HCT116 (cell line): ENCODE measurements around the gene ANKRD13D. TPM values are rescaled to one million over a fixed set of nuclear protein-coding genes. Genes with fewer than 3 reads are reported as not detected.

ENCODE experiments used
- ATAC-seq: fragments of 200-7000 bp; cut with Tn5 transposase; 2 replicates; pipeline ENCODE4 v1.9.1; 2020; ENCODE audit warnings: mild to moderate bottlenecking, moderate library complexity
- BruUV-seq: library from RNA; stranded (reverse); fragments of 400-500 nt; replicated peaks from 2 replicates; lab custom pipeline; 2021; lab: Mats Ljungman, UMichigan
- CTCF ChIA-PET: fragments of 300-600 bp; sonication (Branson Sonifier 250); formaldehyde crosslinking; loops from one replicate; lab custom pipeline; 2021; ENCODE audit warnings: antibody characterized with exemption; lab: Charles Lee
- POLR2A ChIA-PET: fragments of 300-600, 350-600 bp; sonication (Branson Sonifier 250); formaldehyde crosslinking; loops from one replicate; lab custom pipeline; 2021; ENCODE audit warnings: antibody characterized with exemption; lab: Charles Lee
- RAD21 ChIA-PET, 2 experiments: fragments of 300-600 bp; sonication (Branson Sonifier 250); formaldehyde crosslinking; loops; one replicate each; lab custom pipeline; 2023; ENCODE audit warnings: low total read pairs in 2 of 2; ENCODE audit not compliant: uncharacterized antibody in 2 of 2, unreplicated experiment in 2 of 2, low non-redundant PET in 1 of 2; lab: Charles Lee
- DNase-seq: peaks from one replicate; pipeline ENCODE4 v3.0.0-alpha.2; 2010; ENCODE audit warnings: low read depth, low spot score
- H2AFZ ChIP-seq: fragments of 200-600 bp; shearing (Covaris generic), sonication (generic); 2 replicates; pipeline ENCODE4 v1.6.1; 2017; ENCODE audit warnings: low read depth, mixed run types, mixed read lengths, antibody characterized with exemption, low read length; ENCODE audit not compliant: poor library complexity, severe bottlenecking
- H3K27ac ChIP-seq: 2 replicates; pipeline ENCODE4 v1.5.1; 2012; ENCODE audit warnings: low read depth, low read length
- H3K27me3 ChIP-seq: fragments of 200-600 bp; sonication (generic); 2 replicates; pipeline ENCODE4 v1.6.1; 2016; ENCODE audit warnings: mixed run types, low read length, mixed read lengths; ENCODE audit not compliant: insufficient read depth
- H3K36me3 ChIP-seq, 2 experiments: fragments of 200-500 bp in 1 of 2; fragments of 200-600 bp in 1 of 2; sonication (Bioruptor generic) in 1 of 2; sonication (generic) in 1 of 2; 2 replicates each; pipeline versions ENCODE4 v1.5.1 to v1.6.1; 2014 to 2016; ENCODE audit warnings: low read length in 2 of 2, inconsistent platforms in 1 of 2, mixed read lengths in 1 of 2, mixed run types in 1 of 2; ENCODE audit not compliant: insufficient read depth in 2 of 2, control insufficient read depth in 1 of 2
- H3K4me1 ChIP-seq, 2 experiments: fragments of 200-600 bp in 1 of 2; sonication (generic) in 1 of 2; 2 replicates each; pipeline versions ENCODE4 v1.5.1 to v1.6.1; 2012 to 2017; ENCODE audit warnings: low read length in 2 of 2, inconsistent platforms in 1 of 2, mild to moderate bottlenecking in 1 of 2, mixed read lengths in 1 of 2, mixed run types in 1 of 2, moderate library complexity in 1 of 2; ENCODE audit not compliant: insufficient read depth in 2 of 2, control insufficient read depth in 1 of 2
- H3K4me2 ChIP-seq: fragments of 200-600 bp; sonication (generic); 2 replicates; pipeline ENCODE4 v1.6.1; 2017; ENCODE audit warnings: mixed run types, low read length, mixed read lengths
- H3K4me3 ChIP-seq, 2 experiments: fragments of 200-600 bp in 1 of 2; sonication (generic) in 1 of 2; replicated peaks in 1 of 2; 2 replicates each; pipeline ENCODE4 v1.5.1; 2011 to 2016; ENCODE audit warnings: low read length in 2 of 2, control low read depth in 1 of 2, low read depth in 1 of 2, mild to moderate bottlenecking in 1 of 2, mixed read lengths in 1 of 2, mixed run types in 1 of 2
- H3K79me2 ChIP-seq: fragments of 200-600 bp; sonication (generic); 2 replicates; pipeline ENCODE4 v1.6.1; 2017; ENCODE audit warnings: mild to moderate bottlenecking, mixed run types, low read length, moderate library complexity, mixed read lengths; ENCODE audit not compliant: insufficient read depth
- H3K9ac ChIP-seq: fragments of 200-600 bp; sonication (generic); 2 replicates; pipeline ENCODE4 v1.6.1; 2016; ENCODE audit warnings: low read length, mixed read lengths
- H3K9me2 ChIP-seq: fragments of 200-600 bp; sonication (generic), shearing (Covaris generic); 2 replicates; pipeline ENCODE4 v1.6.1; 2017; ENCODE audit warnings: mixed run types, mild to moderate bottlenecking, moderate library complexity; ENCODE audit not compliant: insufficient read depth
- H3K9me3 ChIP-seq, 2 experiments: fragments of 200-500 bp in 1 of 2; fragments of 200-600 bp in 1 of 2; sonication (Bioruptor generic) in 1 of 2; sonication (generic) in 1 of 2; 2 replicates each; pipeline ENCODE4 v1.6.1; 2014 to 2017; ENCODE audit warnings: low read length in 2 of 2, mixed read lengths in 2 of 2, inconsistent platforms in 1 of 2, low read depth in 1 of 2, mild to moderate bottlenecking in 1 of 2, mixed run types in 1 of 2, moderate library complexity in 1 of 2; ENCODE audit not compliant: control insufficient read depth in 1 of 2, insufficient read depth in 1 of 2
- H4K20me1 ChIP-seq: fragments of 200-600 bp; sonication (generic), shearing (Covaris generic); 2 replicates; pipeline ENCODE4 v1.6.1; 2017; ENCODE audit warnings: mixed run types, mild to moderate bottlenecking, moderate library complexity; ENCODE audit not compliant: insufficient read depth
- CBX3 ChIP-seq: IDR thresholded peaks from 2 replicates; pipeline ENCODE4 v1.6.1; 2012; ENCODE audit warnings: low read depth
- CEBPB ChIP-seq: IDR thresholded peaks from 2 replicates; pipeline ENCODE4 v1.6.1; 2012; ENCODE audit warnings: low read depth
- CTCF ChIP-seq, 3 experiments: fragments of 200-600 bp in 1 of 3; sonication (generic) in 1 of 3; IDR thresholded peaks in 2 of 3; conservative IDR thresholded peaks in 1 of 3; 2 replicates each; pipeline ENCODE4 v1.5.1; 2012 to 2017; ENCODE audit warnings: low read depth in 2 of 3, low read length in 2 of 3, antibody characterized with exemption in 1 of 3, borderline replicate concordance in 1 of 3, control low read depth in 1 of 3, mild to moderate bottlenecking in 1 of 3, mixed read lengths in 1 of 3, mixed run types in 1 of 3, moderate library complexity in 1 of 3; ENCODE audit not compliant: insufficient read depth in 1 of 3
- EGR1 ChIP-seq: IDR thresholded peaks from 2 replicates; pipeline ENCODE4 v1.6.1; 2012; ENCODE audit warnings: low read depth
- ELF1 ChIP-seq: IDR thresholded peaks from 2 replicates; pipeline ENCODE4 v1.6.1; 2012; ENCODE audit warnings: low read depth, borderline replicate concordance
- EZH2phosphoT487 ChIP-seq: fragments of 200-600 bp; IDR thresholded peaks from 2 replicates; pipeline ENCODE4 v1.6.1; 2018; ENCODE audit warnings: antibody characterized with exemption, borderline replicate concordance
- FOSL1 ChIP-seq: IDR thresholded peaks from 2 replicates; pipeline ENCODE4 v1.6.1; 2012; ENCODE audit warnings: low read depth
- JUND ChIP-seq: IDR thresholded peaks from 2 replicates; pipeline ENCODE4 v1.6.1; 2012
- POLR2A ChIP-seq: IDR thresholded peaks from 2 replicates; pipeline ENCODE4 v1.7.0; 2011; ENCODE audit warnings: borderline replicate concordance; ENCODE audit not compliant: insufficient read depth, insufficient read length; ENCODE audit errors: extremely low read depth
- POLR2AphosphoS5 ChIP-seq: IDR thresholded peaks from 2 replicates; pipeline ENCODE4 v1.6.1; 2011; ENCODE audit warnings: mild to moderate bottlenecking, low read depth, low read length, moderate library complexity
- RAD21 ChIP-seq: IDR thresholded peaks from 2 replicates; pipeline ENCODE4 v1.6.1; 2012; ENCODE audit warnings: low read depth, mild to moderate bottlenecking
- SIN3A ChIP-seq: IDR thresholded peaks from 2 replicates; pipeline ENCODE4 v1.6.1; 2012; ENCODE audit warnings: low read depth
- SP1 ChIP-seq: IDR thresholded peaks from 2 replicates; pipeline ENCODE4 v1.6.1; 2012; ENCODE audit warnings: low read depth
- SRF ChIP-seq: IDR thresholded peaks from 2 replicates; pipeline ENCODE4 v1.6.1; 2012; ENCODE audit warnings: low read depth
- TCF7L2 ChIP-seq: IDR thresholded peaks from 2 replicates; pipeline ENCODE4 v1.7.0; 2011; ENCODE audit warnings: borderline replicate concordance, inconsistent platforms; ENCODE audit not compliant: insufficient read depth, insufficient read length; ENCODE audit errors: extremely low read depth
- ZNF274 ChIP-seq: fragments of 200-500 bp; sonication (Bioruptor generic); IDR thresholded peaks from 2 replicates; pipeline ENCODE4 v1.6.1; 2014; ENCODE audit warnings: mild to moderate bottlenecking, low read depth, low read length, inconsistent platforms
- intact Hi-C: fragments of 100-400 bp; cut with micrococcal nuclease; formaldehyde crosslinking; loops from 2 replicates; pipeline ENCODE4 v1.10.0; 2022
- total RNA-seq: library from RNA; stranded (reverse); gene quantifications from one replicate; pipeline ENCODE4 v1.2.1, GENCODE V29; 2021; ENCODE audit not compliant: unreplicated experiment
- TF ChIP-seq, protein P1 (sequence below): IDR thresholded peaks from 2 replicates; pipeline ENCODE4 v1.6.1; 2012; ENCODE audit warnings: low read depth
- TF ChIP-seq, protein P2 (sequence below): IDR thresholded peaks from 2 replicates; pipeline ENCODE4 v1.6.1; 2011; ENCODE audit warnings: mild to moderate bottlenecking, low read length, moderate library complexity; ENCODE audit not compliant: insufficient replicate concordance; ENCODE audit errors: extremely low read depth
- TF ChIP-seq, protein P3 (sequence below): IDR thresholded peaks from 2 replicates; pipeline ENCODE4 v1.6.1; 2012

ANKRD13D gene
- total RNA-seq, 1 experiment from 2014 or later = 61.1 TPM

DNA sequence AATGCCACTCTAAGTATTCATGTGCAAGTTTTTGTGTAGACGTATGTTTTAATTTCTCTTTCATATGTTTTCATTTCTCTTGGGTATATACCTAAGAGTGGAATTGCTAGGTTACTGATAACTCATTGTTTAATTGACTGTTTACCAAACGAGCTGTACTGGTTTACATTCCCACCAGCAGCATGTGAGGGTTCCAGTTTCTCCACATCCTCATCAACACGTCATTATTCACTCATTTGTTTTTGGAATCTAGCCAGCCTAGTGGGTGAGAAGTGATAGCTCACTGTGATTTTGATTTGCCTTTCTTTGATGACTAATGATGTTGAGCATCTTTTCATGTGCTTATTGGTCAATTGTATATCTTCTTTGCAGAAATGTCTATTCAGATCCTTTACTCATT is 4.0 kb downstream of the ANKRD13D start:
- Histone ChIP-seq H3K79me2 (peaks cover 38% of the 10 kb centered on the region; the same call in 1 of the 2 replicates), H3K27ac (no peak overlapping the region)
- CTCF ChIA-PET = no interaction called here

More for the DNA sequence above, 4.0 kb downstream of the ANKRD13D start:
- intact Hi-C loops = no loop called here
- no peak overlapping the region for H3K4me3 ChIP-seq
- H3K9ac ChIP-seq = no peak overlapping the region
- H3K9me2 ChIP-seq = no peaks in the 10 kb centered on the region
- H3K4me1 ChIP-seq = peaks cover 4 to 18% of the 10 kb centered on the region in 2 experiments
- ATAC-seq = no peak
- H3K27me3 ChIP-seq = no peaks in the 10 kb centered on the region
- DNase-seq = no peak
- peaks cover 0 to 17% of the 10 kb centered on the region in 2 experiments; a peak in 1 of 4 replicates for H3K9me3 ChIP-seq
- peaks cover 3 to 39% of the 10 kb centered on the region in 2 experiments; a peak in 2 of 4 replicates for H3K36me3 ChIP-seq
- POLR2A ChIA-PET = no interaction called here
- H2AFZ ChIP-seq = no peak overlapping the region
- BruUV-seq = no TSS peak
- TF ChIP-seq TCF7L2 (no peak), CEBPB (no peak), EGR1 (no peak), POLR2AphosphoS5 (no peak), RAD21 (no peak), CBX3 (no peak), SRF (no peak), SIN3A (no peak), SP1 (no peak), CTCF (IDR thresholded peaks at IDR 0.05 in 2 of 3, conservative IDR thresholded peaks at IDR 0.05 in 1 of 3; ENCODE audit: borderline replicate concordance in 1 of 3, insufficient read depth in 1 of 3, low read depth in 2 of 3, low read length in 2 of 3) (no peak), POLR2A (no peak), ZNF274 (no peak), EZH2phosphoT487 (no peak), JUND (no peak), FOSL1 (no peak), ELF1 (no peak)
- TF ChIP-seq, protein P1, sequence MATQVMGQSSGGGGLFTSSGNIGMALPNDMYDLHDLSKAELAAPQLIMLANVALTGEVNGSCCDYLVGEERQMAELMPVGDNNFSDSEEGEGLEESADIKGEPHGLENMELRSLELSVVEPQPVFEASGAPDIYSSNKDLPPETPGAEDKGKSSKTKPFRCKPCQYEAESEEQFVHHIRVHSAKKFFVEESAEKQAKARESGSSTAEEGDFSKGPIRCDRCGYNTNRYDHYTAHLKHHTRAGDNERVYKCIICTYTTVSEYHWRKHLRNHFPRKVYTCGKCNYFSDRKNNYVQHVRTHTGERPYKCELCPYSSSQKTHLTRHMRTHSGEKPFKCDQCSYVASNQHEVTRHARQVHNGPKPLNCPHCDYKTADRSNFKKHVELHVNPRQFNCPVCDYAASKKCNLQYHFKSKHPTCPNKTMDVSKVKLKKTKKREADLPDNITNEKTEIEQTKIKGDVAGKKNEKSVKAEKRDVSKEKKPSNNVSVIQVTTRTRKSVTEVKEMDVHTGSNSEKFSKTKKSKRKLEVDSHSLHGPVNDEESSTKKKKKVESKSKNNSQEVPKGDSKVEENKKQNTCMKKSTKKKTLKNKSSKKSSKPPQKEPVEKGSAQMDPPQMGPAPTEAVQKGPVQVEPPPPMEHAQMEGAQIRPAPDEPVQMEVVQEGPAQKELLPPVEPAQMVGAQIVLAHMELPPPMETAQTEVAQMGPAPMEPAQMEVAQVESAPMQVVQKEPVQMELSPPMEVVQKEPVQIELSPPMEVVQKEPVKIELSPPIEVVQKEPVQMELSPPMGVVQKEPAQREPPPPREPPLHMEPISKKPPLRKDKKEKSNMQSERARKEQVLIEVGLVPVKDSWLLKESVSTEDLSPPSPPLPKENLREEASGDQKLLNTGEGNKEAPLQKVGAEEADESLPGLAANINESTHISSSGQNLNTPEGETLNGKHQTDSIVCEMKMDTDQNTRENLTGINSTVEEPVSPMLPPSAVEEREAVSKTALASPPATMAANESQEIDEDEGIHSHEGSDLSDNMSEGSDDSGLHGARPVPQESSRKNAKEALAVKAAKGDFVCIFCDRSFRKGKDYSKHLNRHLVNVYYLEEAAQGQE = no peak
- TF ChIP-seq, protein P2, sequence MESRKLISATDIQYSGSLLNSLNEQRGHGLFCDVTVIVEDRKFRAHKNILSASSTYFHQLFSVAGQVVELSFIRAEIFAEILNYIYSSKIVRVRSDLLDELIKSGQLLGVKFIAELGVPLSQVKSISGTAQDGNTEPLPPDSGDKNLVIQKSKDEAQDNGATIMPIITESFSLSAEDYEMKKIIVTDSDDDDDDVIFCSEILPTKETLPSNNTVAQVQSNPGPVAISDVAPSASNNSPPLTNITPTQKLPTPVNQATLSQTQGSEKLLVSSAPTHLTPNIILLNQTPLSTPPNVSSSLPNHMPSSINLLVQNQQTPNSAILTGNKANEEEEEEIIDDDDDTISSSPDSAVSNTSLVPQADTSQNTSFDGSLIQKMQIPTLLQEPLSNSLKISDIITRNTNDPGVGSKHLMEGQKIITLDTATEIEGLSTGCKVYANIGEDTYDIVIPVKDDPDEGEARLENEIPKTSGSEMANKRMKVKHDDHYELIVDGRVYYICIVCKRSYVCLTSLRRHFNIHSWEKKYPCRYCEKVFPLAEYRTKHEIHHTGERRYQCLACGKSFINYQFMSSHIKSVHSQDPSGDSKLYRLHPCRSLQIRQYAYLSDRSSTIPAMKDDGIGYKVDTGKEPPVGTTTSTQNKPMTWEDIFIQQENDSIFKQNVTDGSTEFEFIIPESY = no peak
- TF ChIP-seq, protein P3, sequence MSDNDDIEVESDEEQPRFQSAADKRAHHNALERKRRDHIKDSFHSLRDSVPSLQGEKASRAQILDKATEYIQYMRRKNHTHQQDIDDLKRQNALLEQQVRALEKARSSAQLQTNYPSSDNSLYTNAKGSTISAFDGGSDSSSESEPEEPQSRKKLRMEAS = no peak
- RAD21 ChIA-PET = no interaction called here
- H4K20me1 ChIP-seq = no peaks in the 10 kb centered on the region
- no peak overlapping the region for H3K4me2 ChIP-seq
